ENCODE measurements around the gene GLYATL3. TPM values are rescaled to one million over a fixed set of nuclear protein-coding genes. Genes with fewer than 3 reads are reported as not detected.

GLYATL3 gene
- total and polyA plus RNA-seq, 10 of the 15 experiments (the other 5 are each of a cell fraction or from before 2014, with no cell fraction given): not detected

- TF ChIP-seq MLLT1 (IDR thresholded peaks at IDR 0.05) (no peak), NR2C1 (IDR thresholded peaks at IDR 0.05) (no peak)
Observed at GRCh38 chr6:49506569-49507111, 6.9 kb downstream of the GLYATL3 start (continued).

GRCh38 chr6:49509342-49509741 is 9.6 kb downstream of the GLYATL3 start:
- no peak overlapping the region for H3K9ac ChIP-seq (ENCODE audit: control insufficient read depth, insufficient read depth, low read length)
- ATAC-seq: no peak
- in situ Hi-C loops (cut with MboI) (no loop called here), intact Hi-C loops (cut with micrococcal nuclease; ENCODE audit: unreplicated experiment) (no loop called here)
- no peak overlapping the region for H2AFZ ChIP-seq (ENCODE audit: control insufficient read depth, low read depth, low read length)
- CTCF ChIA-PET: no interaction called here
- no peaks in the 10 kb centered on the region for H3K4me1 ChIP-seq (ENCODE audit: control insufficient read depth, insufficient read depth, low read length)
- 0% methylated on average over 3 of the region's 3 CpGs for WGBS (ENCODE audit: insufficient coverage, insufficient replicate concordance, low lambda C conversion rate, missing lambda C conversion rate)
- BruUV-seq (replicated peaks): no TSS peak
- POLR2A ChIA-PET: no interaction called here
- H4K20me1 ChIP-seq (ENCODE audit: control insufficient read depth, insufficient read depth): no peaks in the 10 kb centered on the region
- H3K4me2 ChIP-seq (ENCODE audit: control insufficient read depth, insufficient read depth): no peak overlapping the region
- no peak overlapping the region for H3K4me3 ChIP-seq
- no peak overlapping the region for H3K27ac ChIP-seq (ENCODE audit: control insufficient read depth, insufficient read depth)
- no peak for FAIRE-seq
- no peaks in the 10 kb centered on the region for H3K9me3 ChIP-seq (replicated peaks; ENCODE audit: control insufficient read depth, insufficient read depth, low read length)
- no peaks in the 10 kb centered on the region for H3K36me3 ChIP-seq (ENCODE audit: control insufficient read depth in 2 of 2, insufficient read depth in 2 of 2, low read length in 1 of 2)
- no peaks in the 10 kb centered on the region for H3K79me2 ChIP-seq (ENCODE audit: control insufficient read depth, insufficient read depth, low read length)
- H3K27me3 ChIP-seq (replicated peaks in 1 of 2; ENCODE audit: control insufficient read depth in 2 of 2, insufficient read depth in 2 of 2, low read length in 1 of 2): no peaks in the 10 kb centered on the region
- RAD21 ChIA-PET (ENCODE audit: unreplicated experiment): no interaction called here
- SMC1A ChIA-PET (ENCODE audit: uncharacterized antibody, unreplicated experiment): no interaction called here
- no peak for DNase-seq (ENCODE audit: low read depth, low spot score)
- TF ChIP-seq NFXL1 (IDR thresholded peaks at IDR 0.05; ENCODE audit: borderline replicate concordance) (no peak), SMAD1 (IDR thresholded peaks at IDR 0.05; ENCODE audit: low read depth, partially characterized antibody) (no peak), SKIL (IDR thresholded peaks at IDR 0.05; ENCODE audit: low read depth, poor library complexity, severe bottlenecking) (no peak), POLR2AphosphoS2 (IDR thresholded peaks at IDR 0.05; ENCODE audit: low read depth, low read length) (no peak), PBX3 (IDR thresholded peaks at IDR 0.05; ENCODE audit: insufficient replicate concordance, low read depth, low read length) (no peak), YY1 (IDR thresholded peaks at IDR 0.05; ENCODE audit: low read depth, low read length) (no peak), SMAD5 (IDR thresholded peaks at IDR 0.05; ENCODE audit: low read depth) (no peak), NFYB (IDR thresholded peaks at IDR 0.05; ENCODE audit: insufficient read depth, low read depth, low read length) (no peak), MEF2A (IDR thresholded peaks at IDR 0.05; ENCODE audit: insufficient read depth, low read depth, low read length) (no peak), NFYA (IDR thresholded peaks at IDR 0.05; ENCODE audit: borderline replicate concordance, low read depth, low read length) (no peak), SUZ12 (IDR thresholded peaks at IDR 0.05; ENCODE audit: unreplicated experiment) (no peak), TAF1 (IDR thresholded peaks at IDR 0.05; ENCODE audit: borderline replicate concordance, low read depth, low read length) (no peak), ASH2L (IDR thresholded peaks at IDR 0.05; ENCODE audit: borderline replicate concordance, low read depth) (no peak), SP1 (IDR thresholded peaks at IDR 0.05; ENCODE audit: low read depth, low read length) (no peak)
